Measurements from ENCODE around the gene STXBP6.

GRCh38 chr14:25044106-25044698 lies 5.7 kb downstream of the STXBP6 start:
- TF ChIP-seq POLR2A (IDR thresholded peaks at IDR 0.05): no peak
- TF ChIP-seq CTCF (IDR thresholded peaks at IDR 0.05 in 4 of 5, conservative IDR thresholded peaks at IDR 0.05 in 1 of 5): no peak
